Fibroblast of mammary gland (primary cell): ENCODE results near the gene RNF149.

Experiments used
- DNase-seq: peaks from one replicate; pipeline ENCODE4 v3.0.0-alpha.2; 2010; ENCODE audit warnings: low read depth
- H3K4me3 ChIP-seq: 2 replicates; pipeline ENCODE4 v1.5.1; 2011; ENCODE audit warnings: low read depth, mild to moderate bottlenecking, low read length, moderate library complexity; ENCODE audit not compliant: control insufficient read depth
- TF ChIP-seq, protein P1 (sequence below): conservative IDR thresholded peaks from 2 replicates; pipeline ENCODE4 v1.5.1; 2011; ENCODE audit warnings: low read depth, low read length, inconsistent platforms; ENCODE audit not compliant: control insufficient read depth, insufficient read depth

Gene RNF149

GRCh38 chr2:101310834-101311695 lies 2.6 kb upstream of the RNF149 start:
- TF ChIP-seq, protein P1, sequence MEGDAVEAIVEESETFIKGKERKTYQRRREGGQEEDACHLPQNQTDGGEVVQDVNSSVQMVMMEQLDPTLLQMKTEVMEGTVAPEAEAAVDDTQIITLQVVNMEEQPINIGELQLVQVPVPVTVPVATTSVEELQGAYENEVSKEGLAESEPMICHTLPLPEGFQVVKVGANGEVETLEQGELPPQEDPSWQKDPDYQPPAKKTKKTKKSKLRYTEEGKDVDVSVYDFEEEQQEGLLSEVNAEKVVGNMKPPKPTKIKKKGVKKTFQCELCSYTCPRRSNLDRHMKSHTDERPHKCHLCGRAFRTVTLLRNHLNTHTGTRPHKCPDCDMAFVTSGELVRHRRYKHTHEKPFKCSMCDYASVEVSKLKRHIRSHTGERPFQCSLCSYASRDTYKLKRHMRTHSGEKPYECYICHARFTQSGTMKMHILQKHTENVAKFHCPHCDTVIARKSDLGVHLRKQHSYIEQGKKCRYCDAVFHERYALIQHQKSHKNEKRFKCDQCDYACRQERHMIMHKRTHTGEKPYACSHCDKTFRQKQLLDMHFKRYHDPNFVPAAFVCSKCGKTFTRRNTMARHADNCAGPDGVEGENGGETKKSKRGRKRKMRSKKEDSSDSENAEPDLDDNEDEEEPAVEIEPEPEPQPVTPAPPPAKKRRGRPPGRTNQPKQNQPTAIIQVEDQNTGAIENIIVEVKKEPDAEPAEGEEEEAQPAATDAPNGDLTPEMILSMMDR, result no peak
- DNase-seq, result peak; percentile 25
- H3K4me3 ChIP-seq, result no peak overlapping the region

DNA sequence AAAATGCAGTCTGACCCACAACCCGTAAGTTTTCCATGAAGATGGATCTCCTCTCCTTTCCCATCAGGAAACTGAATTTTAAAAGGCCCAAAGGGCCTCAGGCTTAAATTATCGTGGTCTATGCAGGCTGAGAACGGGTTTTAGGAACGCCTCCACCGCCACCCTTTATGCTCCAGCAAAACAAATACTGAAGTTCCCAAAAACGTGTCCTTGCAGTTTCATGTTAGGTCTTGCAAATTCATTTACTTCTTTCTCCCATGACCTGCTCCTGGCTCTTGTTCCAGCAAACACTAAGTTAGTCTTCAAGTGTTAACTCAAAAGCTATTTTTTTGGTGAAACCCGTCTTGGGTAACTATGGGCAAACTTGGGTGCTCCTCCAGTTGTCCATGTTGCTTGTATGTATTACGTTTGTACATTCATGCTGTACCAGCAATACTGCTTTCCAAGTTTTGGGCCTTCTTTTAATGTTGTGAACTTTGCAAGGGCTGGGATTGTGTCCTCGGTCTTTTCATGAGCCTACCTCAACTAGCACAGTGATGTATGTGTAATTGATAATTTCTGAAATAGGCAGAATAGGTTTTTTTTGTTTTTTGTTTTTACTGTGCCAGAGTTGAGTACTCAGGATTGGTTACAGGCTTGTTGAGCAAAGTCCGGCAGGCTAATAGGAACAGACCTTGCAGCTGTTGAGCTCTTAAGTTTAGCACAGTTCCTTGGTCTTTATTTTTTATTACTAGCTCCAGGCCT lies 1.8 kb upstream of the RNF149 start:
- TF ChIP-seq, protein P1, result no peak
- no peak for DNase-seq

GRCh38 chr2:101307950-101308431 lies 510 bp downstream of the RNF149 start:
- no peak for DNase-seq
- TF ChIP-seq, protein P1, result no peak
- peak overlapping the region; percentile 85 for H3K4me3 ChIP-seq

More for the DNA sequence above, 1.8 kb upstream of the RNF149 start:
- no peak overlapping the region for H3K4me3 ChIP-seq

GRCh38 chr2:101307503-101307902 lies 998 bp downstream of the RNF149 start:
- peak overlapping the region; percentile 85 for H3K4me3 ChIP-seq
- TF ChIP-seq, protein P1, result no peak
- DNase-seq, result peak; percentile 50

DNA sequence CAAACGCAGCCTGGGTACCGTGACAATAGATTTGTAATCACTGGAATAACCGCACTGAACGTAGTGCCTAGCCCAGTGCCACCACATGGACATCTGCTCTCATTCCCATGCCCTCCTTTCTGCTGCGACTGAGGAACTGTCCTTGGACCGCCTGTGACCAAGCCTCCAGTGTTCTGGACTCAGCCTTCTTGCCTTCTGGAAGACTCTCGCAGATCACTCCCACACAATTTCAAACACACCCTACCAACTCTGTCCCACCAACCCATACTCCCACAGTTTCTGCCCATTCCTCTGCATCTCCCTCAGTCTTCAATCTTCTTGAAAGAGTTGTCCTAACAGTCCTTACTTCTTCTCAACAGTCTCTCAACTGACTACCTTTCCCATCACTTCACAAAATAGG lies 2.1 kb downstream of the RNF149 start:
- H3K4me3 ChIP-seq, result peak overlapping the region; percentile 85
- TF ChIP-seq, protein P1, result no peak
- no peak for DNase-seq

DNA sequence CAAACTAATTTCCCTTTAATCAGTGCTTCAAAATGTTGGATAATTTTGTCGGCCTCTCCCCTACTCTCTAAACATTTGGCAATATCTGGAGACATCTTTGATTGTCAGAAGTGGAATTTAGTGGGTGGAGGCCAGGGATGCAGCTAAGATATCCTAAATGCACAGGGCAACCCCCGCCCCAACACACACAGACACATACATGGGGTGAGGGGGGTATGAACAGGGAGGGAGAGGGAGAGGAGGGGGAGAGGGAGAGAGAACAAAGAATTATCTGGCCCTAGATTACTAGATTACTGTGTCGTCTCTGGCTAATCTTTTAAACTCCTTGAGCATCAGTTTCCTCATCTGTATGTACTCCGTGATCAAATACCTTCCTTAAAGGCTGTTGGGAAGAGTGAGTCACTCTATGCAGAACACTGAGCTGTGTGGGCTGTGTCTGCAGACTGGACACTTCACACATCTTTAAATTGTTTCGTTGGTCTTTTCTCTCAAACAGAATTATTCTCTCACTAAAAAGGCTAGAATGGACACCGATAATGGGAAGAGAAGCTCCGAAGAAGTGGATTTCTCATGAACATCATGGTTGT lies 2.9 kb downstream of the RNF149 start:
- TF ChIP-seq, protein P1, result no peak
- H3K4me3 ChIP-seq, result peak overlapping the region; percentile 85
- peak; percentile 75 for DNase-seq
